Measurements from ENCODE around the gene PIEZO2. TPM values are rescaled to one million over a fixed set of nuclear protein-coding genes. Genes with fewer than 3 reads are reported as not detected.

PIEZO2 gene
- total RNA-seq, 1 donor from 2014 or later, result 134 TPM

GRCh38 chr18:11029021-11029420 is 120.3 kb downstream of the PIEZO2 start:
- DNase-seq (ENCODE audit: extremely low spot score, unreplicated experiment), result no peak
- Mint-ChIP-seq H3K27me3 (ENCODE audit: unreplicated experiment) (no peaks in the 10 kb centered on the region), H3K4me3 (ENCODE audit: unreplicated experiment) (no peak overlapping the region), H3K4me1 (ENCODE audit: unreplicated experiment) (peaks cover 21% of the 10 kb centered on the region), H3K36me3 (ENCODE audit: unreplicated experiment) (peaks cover 29% of the 10 kb centered on the region), H3K9me3 (ENCODE audit: unreplicated experiment) (peaks cover 4% of the 10 kb centered on the region), H3K27ac (ENCODE audit: unreplicated experiment) (no peak overlapping the region)
- TF ChIP-seq CTCF (IDR thresholded peaks at IDR 0.05), result no peak

- TF ChIP-seq CTCF (IDR thresholded peaks at IDR 0.05), result no peak
- DNase-seq (ENCODE audit: extremely low spot score, unreplicated experiment), result no peak
- H3K4me1 Mint-ChIP-seq (ENCODE audit: unreplicated experiment), result peaks cover 21% of the 10 kb centered on the region
- peaks cover 32% of the 10 kb centered on the region for H3K36me3 Mint-ChIP-seq (ENCODE audit: unreplicated experiment)
- no peak overlapping the region for H3K4me3 Mint-ChIP-seq (ENCODE audit: unreplicated experiment)
- H3K9me3 Mint-ChIP-seq (ENCODE audit: unreplicated experiment), result peaks cover 4% of the 10 kb centered on the region
- no peak overlapping the region for H3K27ac Mint-ChIP-seq (ENCODE audit: unreplicated experiment)
- no peaks in the 10 kb centered on the region for H3K27me3 Mint-ChIP-seq (ENCODE audit: unreplicated experiment)
These were observed 121.5 kb downstream of the PIEZO2 start for GRCh38 chr18:11027862-11028261.

GRCh38 chr18:11025671-11026070 is 123.7 kb downstream of the PIEZO2 start:
- no peak for TF ChIP-seq CTCF (IDR thresholded peaks at IDR 0.05)
- Mint-ChIP-seq H3K9me3 (ENCODE audit: unreplicated experiment) (peaks cover 4% of the 10 kb centered on the region), H3K36me3 (ENCODE audit: unreplicated experiment) (peaks cover 32% of the 10 kb centered on the region), H3K27me3 (ENCODE audit: unreplicated experiment) (no peaks in the 10 kb centered on the region), H3K4me1 (ENCODE audit: unreplicated experiment) (peaks cover 24% of the 10 kb centered on the region), H3K27ac (ENCODE audit: unreplicated experiment) (no peak overlapping the region), H3K4me3 (ENCODE audit: unreplicated experiment) (no peak overlapping the region)
- DNase-seq (ENCODE audit: extremely low spot score, unreplicated experiment), result no peak

- Mint-ChIP-seq H3K27me3 (ENCODE audit: unreplicated experiment) (no peaks in the 10 kb centered on the region), H3K4me3 (ENCODE audit: unreplicated experiment) (no peak overlapping the region), H3K9me3 (ENCODE audit: unreplicated experiment) (peaks cover 4% of the 10 kb centered on the region), H3K36me3 (ENCODE audit: unreplicated experiment) (peaks cover 27% of the 10 kb centered on the region), H3K4me1 (ENCODE audit: unreplicated experiment) (peaks cover 30% of the 10 kb centered on the region), H3K27ac (ENCODE audit: unreplicated experiment) (no peak overlapping the region)
- no peak for TF ChIP-seq CTCF (IDR thresholded peaks at IDR 0.05)
- DNase-seq (ENCODE audit: extremely low spot score, unreplicated experiment), result no peak
These were observed 124.3 kb downstream of the PIEZO2 start for GRCh38 chr18:11024928-11025669.

- Mint-ChIP-seq H3K27me3 (ENCODE audit: unreplicated experiment) (no peaks in the 10 kb centered on the region), H3K4me1 (ENCODE audit: unreplicated experiment) (peaks cover 28% of the 10 kb centered on the region), H3K36me3 (ENCODE audit: unreplicated experiment) (peaks cover 13% of the 10 kb centered on the region), H3K27ac (ENCODE audit: unreplicated experiment) (no peak overlapping the region), H3K4me3 (ENCODE audit: unreplicated experiment) (no peak overlapping the region), H3K9me3 (ENCODE audit: unreplicated experiment) (no peaks in the 10 kb centered on the region)
- no peak for TF ChIP-seq CTCF (IDR thresholded peaks at IDR 0.05)
- no peak for DNase-seq (ENCODE audit: extremely low spot score, unreplicated experiment)
These were observed 127.9 kb downstream of the PIEZO2 start for GRCh38 chr18:11021477-11021876.
